ENCODE results near the gene PSMC5. TPM values are rescaled to one million over a fixed set of nuclear protein-coding genes. Genes with fewer than 3 reads are reported as not detected.

The PSMC5 gene
- total and polyA plus RNA-seq, 7 donors = 94.2 to 161 (median 115) TPM

GRCh38 chr17:63845509-63845908 lies 18.3 kb downstream of the PSMC5 start:
- intact Hi-C loops (cut with DNase I) = no loop called here
- no peak overlapping the region for H3K4me3 ChIP-seq
- H3K4me1 ChIP-seq = peaks cover 3 to 60% (median 37%) of the 10 kb centered on the region in 4 donors
- H3K27ac ChIP-seq = no peak overlapping the region
- H3K36me3 ChIP-seq = no peaks in the 10 kb centered on the region
- TF ChIP-seq EP300 (IDR thresholded peaks at IDR 0.05) (no peak), POLR2AphosphoS5 (IDR thresholded peaks at IDR 0.05) (no peak)
- WGBS, 2 donors = 39 to 89% methylated on average over 1 of the region's 1 CpG
- H3K9me3 ChIP-seq = no peaks in the 10 kb centered on the region
- H3K27me3 ChIP-seq = no peaks in the 10 kb centered on the region
- no peak for DNase-seq

GRCh38 chr17:63847525-63848249 lies 20.5 kb downstream of the PSMC5 start:
- no peak overlapping the region for H3K4me3 ChIP-seq
- no peaks in the 10 kb centered on the region for H3K36me3 ChIP-seq
- H3K4me1 ChIP-seq = peaks cover under 1 to 50% (median 25%) of the 10 kb centered on the region in 4 donors
- intact Hi-C loops (cut with DNase I) = no loop called here
- peak; percentile 70 for DNase-seq
- H3K27me3 ChIP-seq = no peaks in the 10 kb centered on the region
- TF ChIP-seq EP300 (IDR thresholded peaks at IDR 0.05) (no peak), POLR2A (IDR thresholded peaks at IDR 0.05) (no peak), CTCF (IDR thresholded peaks at IDR 0.05) (no peak)
- H3K27ac ChIP-seq = peak overlapping the region in 3 of 4 donors; percentile 55 to 81 (median 70)
- WGBS, 2 donors = 82 to 97% methylated on average over 3 of the region's 3 CpGs
- H3K9me3 ChIP-seq = no peaks in the 10 kb centered on the region

- no peaks in the 10 kb centered on the region for H3K9me3 ChIP-seq
- TF ChIP-seq EP300 (IDR thresholded peaks at IDR 0.05) (no peak), POLR2AphosphoS5 (IDR thresholded peaks at IDR 0.05) (peak in 2 of 4 donors; percentile 35 to 43), CTCF (IDR thresholded peaks at IDR 0.05) (peak; percentile 50 to 77 (median 63))
- H3K4me1 ChIP-seq = peaks cover 0 to 40% (median 17%) of the 10 kb centered on the region in 4 donors
- H3K4me3 ChIP-seq = peak overlapping the region; percentile 8 to 39 (median 24)
- no peaks in the 10 kb centered on the region for H3K36me3 ChIP-seq
- peak overlapping the region; percentile 55 to 81 (median 64) for H3K27ac ChIP-seq
- WGBS, 2 donors = 20 to 22% methylated on average over 82 of the region's 82 CpGs
- H3K27me3 ChIP-seq = no peaks in the 10 kb centered on the region
- peak; percentile 96 for DNase-seq
- intact Hi-C loops (cut with DNase I) = no loop called here
These were observed 21.8 kb downstream of the PSMC5 start for GRCh38 chr17:63848834-63849689.

- WGBS, 2 donors = 85 to 90% methylated on average over 9 of the region's 9 CpGs
- no peaks in the 10 kb centered on the region for H3K36me3 ChIP-seq
- intact Hi-C loops (cut with DNase I) = no loop called here
- no peak overlapping the region for H3K27ac ChIP-seq
- H3K4me3 ChIP-seq = no peak overlapping the region
- DNase-seq = peak; percentile 56
- peaks cover 0 to 32% (median 11%) of the 10 kb centered on the region in 4 donors for H3K4me1 ChIP-seq
- no peaks in the 10 kb centered on the region for H3K9me3 ChIP-seq
- TF ChIP-seq CTCF (IDR thresholded peaks at IDR 0.05) = no peak
- no peak for TF ChIP-seq POLR2AphosphoS5 (IDR thresholded peaks at IDR 0.05)
- TF ChIP-seq POLR2A (IDR thresholded peaks at IDR 0.05) = no peak
- TF ChIP-seq EP300 (IDR thresholded peaks at IDR 0.05) = no peak
- H3K27me3 ChIP-seq = no peaks in the 10 kb centered on the region
These were observed 23.2 kb downstream of the PSMC5 start for GRCh38 chr17:63850401-63850800.

- DNase-seq = no peak
- Histone ChIP-seq H3K36me3 (no peaks in the 10 kb centered on the region), H3K4me1 (peaks cover 0 to 12% (median 5%) of the 10 kb centered on the region in 4 donors), H3K4me3 (no peak overlapping the region), H3K9me3 (no peaks in the 10 kb centered on the region), H3K27ac (no peak overlapping the region), H3K27me3 (no peaks in the 10 kb centered on the region)
- 89 to 92% methylated on average over 2 of the region's 2 CpGs for WGBS, 2 donors
- intact Hi-C loops (cut with DNase I) = no loop called here
- TF ChIP-seq POLR2A (IDR thresholded peaks at IDR 0.05) (no peak), POLR2AphosphoS5 (IDR thresholded peaks at IDR 0.05) (no peak), EP300 (IDR thresholded peaks at IDR 0.05) (no peak), CTCF (IDR thresholded peaks at IDR 0.05) (no peak)
These were observed 26.0 kb downstream of the PSMC5 start for GRCh38 chr17:63853260-63853659.

Measured in sigmoid colon (tissue), 7 donors.